ENCODE data around the gene PGM2L1.

DNA sequence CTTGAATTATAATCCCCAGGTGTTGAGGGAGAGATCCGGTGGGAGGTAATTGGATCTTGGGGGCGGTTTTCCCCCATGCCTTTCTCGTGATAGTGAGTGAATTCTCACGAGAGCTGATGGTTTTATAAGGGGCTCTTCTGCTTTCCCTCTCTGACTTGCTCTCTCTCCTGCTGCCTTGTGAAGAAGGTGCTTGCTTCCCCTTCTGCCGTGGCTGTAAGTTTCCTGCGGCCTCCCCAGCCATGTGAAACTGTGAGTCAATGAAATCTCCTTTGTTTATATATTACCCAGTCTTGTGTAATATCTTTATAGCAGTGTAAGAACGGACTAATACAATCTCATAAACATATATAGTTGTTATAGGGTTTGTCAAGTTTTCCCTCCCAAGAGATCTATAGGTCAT, 36.3 kb upstream of the PGM2L1 start:
- TF ChIP-seq, protein P1, sequence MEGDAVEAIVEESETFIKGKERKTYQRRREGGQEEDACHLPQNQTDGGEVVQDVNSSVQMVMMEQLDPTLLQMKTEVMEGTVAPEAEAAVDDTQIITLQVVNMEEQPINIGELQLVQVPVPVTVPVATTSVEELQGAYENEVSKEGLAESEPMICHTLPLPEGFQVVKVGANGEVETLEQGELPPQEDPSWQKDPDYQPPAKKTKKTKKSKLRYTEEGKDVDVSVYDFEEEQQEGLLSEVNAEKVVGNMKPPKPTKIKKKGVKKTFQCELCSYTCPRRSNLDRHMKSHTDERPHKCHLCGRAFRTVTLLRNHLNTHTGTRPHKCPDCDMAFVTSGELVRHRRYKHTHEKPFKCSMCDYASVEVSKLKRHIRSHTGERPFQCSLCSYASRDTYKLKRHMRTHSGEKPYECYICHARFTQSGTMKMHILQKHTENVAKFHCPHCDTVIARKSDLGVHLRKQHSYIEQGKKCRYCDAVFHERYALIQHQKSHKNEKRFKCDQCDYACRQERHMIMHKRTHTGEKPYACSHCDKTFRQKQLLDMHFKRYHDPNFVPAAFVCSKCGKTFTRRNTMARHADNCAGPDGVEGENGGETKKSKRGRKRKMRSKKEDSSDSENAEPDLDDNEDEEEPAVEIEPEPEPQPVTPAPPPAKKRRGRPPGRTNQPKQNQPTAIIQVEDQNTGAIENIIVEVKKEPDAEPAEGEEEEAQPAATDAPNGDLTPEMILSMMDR (IDR thresholded peaks at IDR 0.05; ENCODE audit: insufficient read depth, low read length, poor library complexity, severe bottlenecking), result no peak
- TF ChIP-seq EZH2phosphoT487 (conservative IDR thresholded peaks at IDR 0.05; ENCODE audit: low read length), result no peak
